Measurements from ENCODE around the gene MYO10.
A peak's percentile ranks its signal among the peaks of the same experiment; 100 is the strongest.

Gene MYO10

DNA sequence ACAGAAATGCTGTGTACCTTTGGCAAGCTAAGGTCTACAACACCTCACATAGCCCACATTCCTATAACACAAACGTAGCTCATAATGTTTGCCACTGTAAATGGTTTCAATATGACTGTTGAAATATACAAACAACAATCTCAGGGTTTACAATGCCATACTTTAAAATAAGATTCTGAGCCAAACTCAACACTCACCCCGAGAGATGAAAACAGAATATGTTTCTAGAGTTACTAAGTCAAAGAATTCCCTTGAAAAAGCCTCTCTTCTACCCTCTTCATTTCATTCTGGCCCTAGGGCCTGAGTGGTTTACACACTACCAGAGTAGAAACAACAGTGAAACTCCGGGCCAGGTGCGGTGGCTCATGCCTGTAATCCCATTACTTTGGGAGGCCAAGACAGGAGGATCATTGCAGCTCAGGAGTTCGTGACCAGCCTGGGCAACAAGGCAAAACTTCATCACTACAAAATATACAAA is 72.6 kb downstream of the MYO10 start:
- H3K27me3 Mint-ChIP-seq (ENCODE audit: low read depth, poor library complexity), result no peaks in the 10 kb centered on the region
- H3K4me3 Mint-ChIP-seq, result no peak overlapping the region
- H3K9me3 Mint-ChIP-seq, result peaks cover 6% of the 10 kb centered on the region
- H3K27ac Mint-ChIP-seq, result peak overlapping the region; percentile 75
- peaks cover 88% of the 10 kb centered on the region for H3K4me1 Mint-ChIP-seq
- H3K36me3 Mint-ChIP-seq (ENCODE audit: low read depth), result peaks cover 11% of the 10 kb centered on the region
- TF ChIP-seq, protein P1, sequence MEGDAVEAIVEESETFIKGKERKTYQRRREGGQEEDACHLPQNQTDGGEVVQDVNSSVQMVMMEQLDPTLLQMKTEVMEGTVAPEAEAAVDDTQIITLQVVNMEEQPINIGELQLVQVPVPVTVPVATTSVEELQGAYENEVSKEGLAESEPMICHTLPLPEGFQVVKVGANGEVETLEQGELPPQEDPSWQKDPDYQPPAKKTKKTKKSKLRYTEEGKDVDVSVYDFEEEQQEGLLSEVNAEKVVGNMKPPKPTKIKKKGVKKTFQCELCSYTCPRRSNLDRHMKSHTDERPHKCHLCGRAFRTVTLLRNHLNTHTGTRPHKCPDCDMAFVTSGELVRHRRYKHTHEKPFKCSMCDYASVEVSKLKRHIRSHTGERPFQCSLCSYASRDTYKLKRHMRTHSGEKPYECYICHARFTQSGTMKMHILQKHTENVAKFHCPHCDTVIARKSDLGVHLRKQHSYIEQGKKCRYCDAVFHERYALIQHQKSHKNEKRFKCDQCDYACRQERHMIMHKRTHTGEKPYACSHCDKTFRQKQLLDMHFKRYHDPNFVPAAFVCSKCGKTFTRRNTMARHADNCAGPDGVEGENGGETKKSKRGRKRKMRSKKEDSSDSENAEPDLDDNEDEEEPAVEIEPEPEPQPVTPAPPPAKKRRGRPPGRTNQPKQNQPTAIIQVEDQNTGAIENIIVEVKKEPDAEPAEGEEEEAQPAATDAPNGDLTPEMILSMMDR (IDR thresholded peaks at IDR 0.05), result no peak
- no peak for DNase-seq

DNA sequence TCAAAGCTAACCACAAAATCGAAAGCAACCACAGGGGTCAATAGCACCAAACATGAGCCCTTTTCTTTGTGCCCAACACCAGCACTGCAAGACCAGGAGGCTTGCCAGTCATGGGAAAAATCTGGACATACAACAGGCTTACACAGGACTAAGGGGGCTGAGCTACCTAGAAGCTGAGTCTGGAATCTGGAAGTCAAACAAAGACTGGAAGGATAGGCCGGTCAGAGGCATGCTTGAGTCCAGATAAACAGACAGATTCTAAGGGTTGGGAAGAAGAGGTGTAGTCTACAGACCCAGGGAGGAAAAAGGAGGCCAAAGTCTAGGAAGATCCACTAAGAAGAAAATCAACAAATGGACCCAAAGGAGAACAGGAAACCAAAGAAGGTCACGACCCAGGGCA is 73.3 kb downstream of the MYO10 start:
- Mint-ChIP-seq H3K9me3 (peaks cover 8% of the 10 kb centered on the region), H3K4me1 (peaks cover 88% of the 10 kb centered on the region), H3K27me3 (ENCODE audit: low read depth, poor library complexity) (no peaks in the 10 kb centered on the region), H3K36me3 (ENCODE audit: low read depth) (peaks cover 16% of the 10 kb centered on the region), H3K4me3 (peak overlapping the region; percentile 37), H3K27ac (peak overlapping the region; percentile 94)
- TF ChIP-seq, protein P1 (IDR thresholded peaks at IDR 0.05), result no peak
- DNase-seq, result no peak

DNA sequence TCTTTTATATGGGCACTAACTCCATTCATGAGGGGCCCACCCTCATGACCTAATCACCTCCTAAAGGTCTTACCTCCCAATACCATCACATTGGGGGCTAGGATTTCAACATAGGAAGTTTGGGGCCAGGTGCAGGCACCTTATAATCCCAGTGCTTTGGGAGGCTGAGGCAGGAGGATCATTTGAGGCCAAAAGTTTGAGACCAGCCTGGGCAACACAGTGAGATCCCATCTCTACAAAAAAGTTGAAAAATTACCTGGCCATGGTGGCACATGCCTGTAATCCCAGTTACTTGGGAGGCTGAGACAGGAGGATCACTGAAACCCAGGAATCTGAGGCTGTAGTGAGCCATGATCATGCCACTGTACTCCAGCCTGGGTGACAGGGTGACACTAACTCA is 76.7 kb downstream of the MYO10 start:
- peaks cover 8% of the 10 kb centered on the region for H3K9me3 Mint-ChIP-seq
- H3K4me1 Mint-ChIP-seq, result peaks cover 84% of the 10 kb centered on the region
- no peak overlapping the region for H3K27ac Mint-ChIP-seq
- no peak for DNase-seq
- TF ChIP-seq, protein P1 (IDR thresholded peaks at IDR 0.05), result no peak
- peaks cover 15% of the 10 kb centered on the region for H3K36me3 Mint-ChIP-seq (ENCODE audit: low read depth)
- peaks cover 5% of the 10 kb centered on the region for H3K27me3 Mint-ChIP-seq (ENCODE audit: low read depth, poor library complexity)
- no peak overlapping the region for H3K4me3 Mint-ChIP-seq

DNA sequence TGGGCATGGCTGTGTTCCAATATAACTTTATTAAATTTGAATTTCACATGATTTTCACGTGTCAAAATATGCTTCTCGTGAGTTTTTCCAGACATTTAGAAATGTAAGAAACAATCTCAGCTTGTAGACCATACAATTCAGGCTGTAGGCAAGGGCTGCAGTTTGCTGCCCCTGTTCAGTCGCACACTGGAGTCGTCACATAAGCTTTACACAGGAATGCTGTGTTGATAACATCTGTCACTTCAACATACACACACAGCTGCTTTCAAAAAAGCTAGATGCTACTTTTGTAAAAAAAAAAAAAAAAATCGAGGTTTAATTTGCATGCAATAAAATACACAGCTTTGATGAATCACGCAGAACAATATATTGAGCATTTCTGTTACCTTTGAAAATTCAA is 77.9 kb downstream of the MYO10 start:
- peak overlapping the region; percentile 39 for H3K27ac Mint-ChIP-seq
- H3K9me3 Mint-ChIP-seq, result peaks cover 8% of the 10 kb centered on the region
- TF ChIP-seq, protein P1 (IDR thresholded peaks at IDR 0.05), result no peak
- H3K4me1 Mint-ChIP-seq, result peaks cover 84% of the 10 kb centered on the region
- H3K36me3 Mint-ChIP-seq (ENCODE audit: low read depth), result peaks cover 11% of the 10 kb centered on the region
- no peak overlapping the region for H3K4me3 Mint-ChIP-seq
- DNase-seq, result no peak
- peaks cover 5% of the 10 kb centered on the region for H3K27me3 Mint-ChIP-seq (ENCODE audit: low read depth, poor library complexity)

DNA sequence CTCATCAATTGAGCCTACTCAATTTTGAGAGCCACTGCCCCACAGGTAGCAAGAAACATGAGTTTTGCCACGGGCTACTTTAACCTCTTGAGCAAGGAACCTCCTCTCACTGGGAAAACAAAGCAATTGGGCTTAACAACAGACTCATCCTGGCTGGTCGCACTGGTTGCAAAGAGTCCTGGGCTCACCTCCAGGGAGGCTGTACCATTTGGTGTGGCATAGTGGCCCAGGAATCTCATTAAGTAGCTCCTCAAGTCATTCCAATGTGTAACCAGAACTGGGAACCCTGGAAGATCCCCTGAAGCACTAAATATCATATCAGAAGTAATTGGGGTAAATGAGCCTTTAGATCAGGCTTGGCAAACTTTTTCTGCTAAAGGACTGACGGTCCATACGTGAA is 78.5 kb downstream of the MYO10 start:
- Mint-ChIP-seq H3K36me3 (ENCODE audit: low read depth) (peaks cover 11% of the 10 kb centered on the region), H3K27ac (peak overlapping the region; percentile 81), H3K9me3 (peaks cover 8% of the 10 kb centered on the region), H3K27me3 (ENCODE audit: low read depth, poor library complexity) (peaks cover 5% of the 10 kb centered on the region), H3K4me1 (peaks cover 84% of the 10 kb centered on the region), H3K4me3 (no peak overlapping the region)
- no peak for DNase-seq
- TF ChIP-seq, protein P1 (IDR thresholded peaks at IDR 0.05), result no peak

DNA sequence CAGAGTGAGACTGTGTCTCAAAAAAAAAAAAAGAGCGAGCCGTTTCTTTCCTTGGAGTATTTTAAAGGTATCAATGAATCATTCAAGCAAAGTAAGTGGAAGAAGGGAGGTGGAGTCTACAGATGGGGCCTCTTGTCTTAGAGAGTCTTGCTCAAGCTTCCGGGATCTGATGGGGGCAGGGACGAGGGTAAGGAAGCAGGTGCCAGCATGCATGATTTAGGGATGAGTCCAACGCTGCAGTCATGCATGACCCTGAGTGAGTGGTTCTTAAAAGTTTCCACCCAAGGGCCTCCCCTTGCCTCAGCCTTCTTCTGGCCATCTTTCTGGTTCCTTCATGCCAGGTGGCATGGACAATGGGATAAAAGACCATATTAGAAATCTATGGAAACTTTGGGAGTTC is 79.6 kb downstream of the MYO10 start:
- Mint-ChIP-seq H3K9me3 (peaks cover 8% of the 10 kb centered on the region), H3K36me3 (ENCODE audit: low read depth) (peaks cover 11% of the 10 kb centered on the region), H3K27me3 (ENCODE audit: low read depth, poor library complexity) (peaks cover 5% of the 10 kb centered on the region), H3K4me3 (no peak overlapping the region), H3K4me1 (peaks cover 83% of the 10 kb centered on the region), H3K27ac (peak overlapping the region; percentile 95)
- TF ChIP-seq, protein P1 (IDR thresholded peaks at IDR 0.05), result no peak
- no peak for DNase-seq
